HT1080 (cell line): Measurements from ENCODE around the gene PDCD1. TPM values are rescaled to one million over a fixed set of nuclear protein-coding genes. Genes with fewer than 3 reads are reported as not detected.
"Not testable (repeated sequence)": the region's sequence is repeated elsewhere in the genome, so short reads cannot be mapped to it uniquely, and the experiment has no call there.

Experiments used
- DNase-seq: peaks from one replicate; pipeline ENCODE4 v3.0.0-alpha.2; 2015; ENCODE audit warnings: low read depth
- total RNA-seq: library from RNA; depleted of rRNA; stranded (reverse); fragments of >200 nt; shearing (Covaris generic); gene quantifications from 2 replicates; pipeline ENCODE4 v1.2.3, GENCODE V29; 2014

The PDCD1 gene
- total RNA-seq, 1 experiment from 2014 or later = not detected

GRCh38 chr2:241835611-241836010, 23.1 kb downstream of the PDCD1 start:
- no peak for DNase-seq

DNA sequence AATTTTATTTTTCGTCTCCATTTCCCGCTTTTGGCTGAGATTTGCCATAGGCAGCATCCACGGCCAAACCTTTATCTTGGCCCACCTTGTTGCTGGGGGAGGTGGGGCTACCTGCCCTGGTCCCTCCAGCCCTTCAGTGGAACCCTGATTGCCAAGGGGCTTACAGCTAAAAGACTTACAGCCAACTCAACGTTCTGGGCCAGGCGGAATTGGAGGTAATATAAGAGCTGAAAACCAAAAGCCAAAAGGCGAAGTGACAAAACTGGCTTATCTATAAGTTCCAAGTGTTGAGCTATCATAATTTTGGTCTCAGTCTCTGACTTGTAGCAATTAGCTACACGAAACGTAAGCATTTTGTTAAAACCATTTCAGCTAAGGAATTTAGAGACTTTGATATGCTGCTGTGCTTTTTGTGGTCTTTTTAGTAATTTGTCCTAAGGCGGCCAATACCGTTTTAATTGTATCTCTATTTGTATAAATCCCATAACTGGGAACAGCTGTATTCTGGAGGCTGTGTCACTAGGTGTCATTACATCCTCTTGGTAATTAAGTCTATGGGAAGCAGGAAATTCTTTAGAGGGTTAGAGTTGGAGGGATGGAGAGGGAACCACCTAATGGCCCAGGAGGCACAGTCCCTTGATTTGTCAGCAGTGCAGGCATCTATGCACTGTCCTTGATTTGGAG, 24.0 kb downstream of the PDCD1 start:
- no peak for DNase-seq

DNA sequence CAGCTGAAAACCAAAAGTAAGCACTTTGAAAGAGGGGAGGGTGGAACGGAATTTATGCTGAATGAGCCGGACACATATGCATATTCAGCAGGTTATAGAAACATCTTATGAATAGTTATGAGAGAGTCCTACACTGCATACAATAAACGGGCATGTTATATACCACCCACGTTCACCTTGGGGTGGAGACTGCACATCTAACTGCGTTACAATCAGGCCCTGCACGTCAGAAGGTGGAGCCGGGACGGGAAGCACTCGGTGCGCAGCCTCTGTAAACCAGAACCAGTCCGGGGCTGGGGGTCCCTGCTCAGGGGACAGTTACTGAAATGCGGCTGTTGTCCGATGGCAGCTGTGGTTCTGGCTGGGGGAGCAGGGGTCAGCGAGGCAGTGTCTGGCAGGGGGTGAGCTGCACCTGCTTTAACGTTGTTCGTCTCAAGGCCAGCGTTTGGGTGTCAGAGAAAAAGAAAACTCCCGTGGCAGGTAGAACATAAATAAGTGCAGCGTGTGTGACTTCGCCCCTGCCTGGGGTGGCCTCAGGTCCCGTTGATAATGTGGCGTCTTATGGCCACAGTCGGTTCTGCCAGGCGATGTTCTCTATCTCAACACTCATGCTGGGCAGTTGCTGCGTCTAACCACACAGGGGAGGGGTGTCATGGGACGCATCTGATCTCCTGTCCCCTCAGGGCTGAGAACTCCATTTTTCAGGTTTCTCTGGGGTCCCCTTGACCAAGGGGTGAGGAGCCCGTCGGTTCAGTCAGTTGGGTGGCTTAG, 24.8 kb downstream of the PDCD1 start:
- DNase-seq = not testable (repeated sequence)

GRCh38 chr2:241833101-241833663, 25.5 kb downstream of the PDCD1 start:
- no peak for DNase-seq

GRCh38 chr2:241827394-241827793, 31.3 kb downstream of the PDCD1 start:
- no peak for DNase-seq

- not testable (repeated sequence) for DNase-seq
Measured at GRCh38 chr2:241823531-241824437, 34.9 kb downstream of the PDCD1 start.

GRCh38 chr2:241822264-241822623, 36.5 kb downstream of the PDCD1 start:
- no peak for DNase-seq

DNA sequence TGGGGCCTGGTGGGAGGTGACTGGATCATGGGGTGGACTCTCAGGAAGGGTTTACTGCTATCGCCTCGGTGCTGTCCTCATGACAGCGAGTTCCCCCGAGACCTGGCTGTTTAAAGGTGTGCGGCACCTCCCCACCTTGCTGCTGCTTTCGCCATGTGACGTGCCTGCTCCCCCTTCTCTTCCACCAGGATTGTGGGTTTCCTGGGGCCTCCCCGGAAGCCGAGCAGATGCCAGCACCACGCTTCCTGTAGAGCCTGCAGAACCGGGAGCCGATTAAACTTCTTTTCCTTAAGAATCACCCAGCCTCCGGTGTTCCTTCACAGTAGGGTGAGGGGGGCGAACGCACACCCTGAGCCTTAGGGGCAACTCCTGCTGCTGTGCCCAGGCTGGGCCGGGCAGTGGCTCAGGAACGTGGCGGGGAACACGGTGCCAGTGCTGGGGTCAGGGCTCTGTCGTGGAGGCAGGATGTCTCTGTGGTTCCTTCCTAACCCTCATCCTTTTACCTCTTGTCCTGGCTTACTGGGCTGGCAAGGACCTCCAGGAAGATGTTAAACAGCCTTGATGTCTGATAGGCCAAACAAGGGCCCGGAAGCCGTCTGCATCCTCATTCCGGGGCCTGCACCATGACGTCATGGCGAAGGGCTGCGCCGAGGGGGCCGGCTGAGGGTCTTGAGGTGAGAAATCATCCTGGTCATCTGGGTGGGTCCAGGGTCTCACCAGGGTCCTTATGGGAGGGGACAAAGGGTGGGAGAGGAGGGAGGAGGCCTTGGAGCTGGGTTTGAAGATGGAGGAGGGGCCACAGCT, 37.0 kb downstream of the PDCD1 start:
- DNase-seq = no peak

- DNase-seq = no peak
Measured at GRCh38 chr2:241820625-241821384, 37.9 kb downstream of the PDCD1 start.

DNA sequence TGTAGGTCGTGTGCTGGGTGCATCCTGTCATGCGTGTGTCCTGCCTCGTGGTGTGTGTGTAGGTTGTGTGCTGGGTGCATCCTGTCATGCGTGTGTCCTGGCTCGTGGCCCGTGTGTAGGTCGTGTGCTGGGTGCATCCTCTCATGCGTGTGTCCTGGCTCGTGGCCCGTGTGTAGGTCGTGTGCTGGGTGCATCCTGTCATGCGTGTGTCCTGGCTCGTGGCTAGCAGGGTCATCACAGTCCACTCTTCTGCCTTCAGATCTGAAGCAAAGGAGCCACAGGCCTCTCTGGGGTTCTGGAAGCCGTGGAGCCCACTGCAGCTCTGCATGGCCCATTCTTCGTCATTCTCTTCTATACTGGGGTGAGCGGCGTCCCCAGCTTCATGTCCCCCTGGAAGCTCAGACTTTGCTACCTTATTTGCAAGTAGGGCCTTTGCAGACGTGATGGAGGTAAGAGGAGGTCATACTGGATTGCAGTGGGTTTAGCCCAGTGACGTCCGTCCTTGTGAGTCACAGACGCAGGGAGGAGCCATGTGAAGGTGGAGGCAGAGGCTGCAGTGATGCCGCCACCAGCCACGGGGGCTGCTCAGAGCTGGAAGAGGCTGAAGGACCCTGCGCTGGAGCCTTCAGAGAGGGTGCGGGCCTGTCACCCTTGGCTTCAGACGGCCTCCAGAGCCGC, 38.6 kb downstream of the PDCD1 start:
- peak; percentile 30 for DNase-seq

- no peak for DNase-seq
Measured at GRCh38 chr2:241818943-241819270, 39.8 kb downstream of the PDCD1 start.

GRCh38 chr2:241818229-241818942, 40.3 kb downstream of the PDCD1 start:
- no peak for DNase-seq

DNA sequence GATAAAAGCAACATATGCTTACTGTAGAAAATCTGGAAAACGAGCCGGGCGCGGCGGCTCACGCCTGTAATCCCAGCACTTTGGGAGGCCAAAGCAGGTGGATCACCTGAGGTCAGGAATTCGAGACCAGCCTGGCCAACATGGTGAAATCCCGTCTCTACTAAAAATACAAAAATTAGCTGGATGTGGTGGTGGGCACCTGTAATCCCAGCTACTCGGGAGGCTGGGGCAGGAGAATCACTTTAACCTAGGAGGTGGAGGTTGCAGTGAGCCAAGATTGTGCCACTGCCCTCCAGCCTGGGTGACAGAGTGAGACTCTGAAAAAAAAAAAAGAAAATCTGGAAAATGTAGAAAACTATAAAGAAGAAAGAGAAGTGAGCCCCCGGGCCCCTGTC, 40.9 kb downstream of the PDCD1 start:
- DNase-seq = not testable (repeated sequence)

DNA sequence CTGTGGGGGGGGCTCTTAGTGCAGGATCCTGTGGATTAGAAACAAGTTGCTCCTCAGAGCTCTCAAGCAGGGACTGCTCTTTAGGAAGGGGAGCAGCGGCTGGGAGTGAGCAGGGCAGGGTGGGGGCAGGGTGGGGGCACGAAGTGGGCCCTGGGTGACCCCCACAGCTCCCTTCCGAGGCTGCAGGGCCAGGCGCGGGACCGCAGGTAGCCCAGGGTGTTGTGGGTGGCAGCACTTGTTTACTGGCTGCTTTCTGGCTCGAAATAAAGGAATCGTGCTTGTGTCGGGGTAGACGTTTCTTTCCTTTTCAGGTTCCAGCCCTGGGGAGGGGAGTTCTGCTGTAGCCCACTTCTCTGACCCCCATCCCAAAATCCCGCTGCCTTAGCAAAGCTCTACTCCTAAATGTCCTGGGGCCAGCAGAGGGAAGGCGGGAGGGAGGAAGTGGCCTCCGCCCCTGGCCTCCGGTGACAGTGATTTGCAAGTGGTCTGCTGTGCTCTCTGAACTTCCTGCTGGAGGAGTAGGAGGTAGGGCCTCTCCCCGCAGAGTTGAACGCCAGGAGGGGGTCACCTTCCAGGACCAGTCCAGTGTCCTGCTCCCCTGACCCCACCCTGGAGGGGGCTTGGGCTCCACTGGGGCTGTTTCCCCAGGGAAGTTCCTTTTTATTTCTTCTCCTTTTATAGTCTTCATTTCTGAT, 41.4 kb downstream of the PDCD1 start:
- no peak for DNase-seq

DNA sequence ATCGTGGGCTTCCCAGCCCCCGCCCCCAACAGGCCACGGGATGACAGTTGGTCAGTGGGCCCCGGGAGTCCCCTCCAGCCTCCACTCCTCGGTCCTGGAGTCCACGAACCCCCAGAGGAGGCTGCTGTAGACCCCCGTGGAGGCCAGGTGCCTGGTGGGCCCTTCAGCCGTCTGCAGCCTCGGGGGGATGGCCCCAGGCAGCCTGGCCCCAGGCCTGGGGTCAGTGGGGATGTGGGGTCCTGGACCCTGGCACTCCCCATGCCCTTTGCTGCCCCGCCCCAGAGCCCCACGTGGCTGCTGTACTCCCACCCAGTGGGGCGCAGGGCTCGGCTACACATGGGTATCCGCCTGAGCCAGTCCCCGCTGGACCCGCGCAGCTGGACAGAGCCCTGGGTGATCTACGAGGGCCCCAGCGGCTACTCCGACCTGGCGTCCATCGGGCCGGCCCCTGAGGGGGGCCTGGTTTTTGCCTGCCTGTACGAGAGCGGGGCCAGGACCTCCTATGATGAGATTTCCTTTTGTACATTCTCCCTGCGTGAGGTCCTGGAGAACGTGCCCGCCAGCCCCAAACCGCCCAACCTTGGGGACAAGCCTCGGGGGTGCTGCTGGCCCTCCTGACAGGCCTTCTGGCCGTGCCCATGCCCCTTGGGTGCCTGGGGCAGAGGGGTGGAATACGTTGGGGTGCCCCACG, 42.1 kb downstream of the PDCD1 start:
- DNase-seq = no peak

DNA sequence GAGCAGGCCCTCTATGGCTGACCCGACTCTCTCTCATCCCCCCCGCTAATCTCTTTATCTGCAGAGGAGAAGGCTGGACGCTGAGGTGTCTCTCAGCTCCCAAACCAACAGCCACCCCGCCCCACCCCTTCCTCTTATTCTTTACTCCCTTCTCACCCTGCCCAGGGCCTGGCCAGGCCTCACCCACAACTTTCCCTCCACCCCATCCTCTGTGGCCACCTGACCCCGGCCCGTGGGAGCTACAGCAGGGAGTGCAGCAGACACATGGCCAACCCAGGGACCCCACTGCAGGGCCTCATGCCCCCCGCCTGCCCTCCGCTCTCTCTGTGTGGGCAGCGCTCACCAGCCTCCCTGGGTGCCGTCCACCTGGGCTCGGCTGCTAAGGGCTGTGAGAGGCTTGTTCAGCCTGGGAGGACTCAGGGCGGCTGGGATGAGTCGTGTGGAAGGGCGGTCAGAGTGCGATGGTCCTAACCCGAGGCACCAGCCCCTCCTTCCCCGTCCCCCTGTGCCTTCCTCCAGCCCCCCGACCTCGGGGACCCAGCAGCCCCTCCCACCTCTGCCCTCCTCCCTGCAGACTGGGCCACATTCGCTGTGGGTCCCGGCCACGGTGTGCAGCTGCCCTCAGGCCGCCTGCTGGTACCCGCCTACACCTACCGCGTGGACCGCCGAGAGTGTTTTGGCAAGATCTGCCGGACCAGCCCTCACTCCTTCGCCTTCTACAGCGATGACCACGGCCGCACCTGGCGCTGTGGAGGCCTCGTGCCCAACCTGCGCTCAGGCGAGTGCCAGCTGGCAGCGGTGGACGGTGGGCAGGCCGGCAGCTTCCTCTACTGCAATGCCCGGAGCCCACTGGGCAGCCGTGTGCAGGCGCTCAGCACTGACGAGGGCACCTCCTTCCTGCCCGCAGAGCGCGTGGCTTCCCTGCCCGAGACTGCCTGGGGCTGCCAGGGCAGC, 42.9 kb downstream of the PDCD1 start:
- no peak for DNase-seq
